Common myeloid progenitor, CD34-positive (primary cell): ENCODE measurements around the gene FAM181A.
A peak's percentile ranks its signal among the peaks of the same experiment; 100 is the strongest.

Experiments used
- CTCF ChIA-PET: fragments of 350-600 bp; sonication (Branson Sonifier 250); formaldehyde crosslinking; loops from one replicate; lab custom pipeline; 2021; ENCODE audit warnings: antibody characterized with exemption; lab: Charles Lee
- POLR2A ChIA-PET: fragments of 350-600 bp; sonication (Branson Sonifier 250); formaldehyde crosslinking; loops from one replicate; lab custom pipeline; 2021; ENCODE audit warnings: antibody characterized with exemption; lab: Charles Lee
- DNase-seq, 3 donors: peaks; one replicate each; pipeline versions ENCODE4 v3.0.0 to v3.0.0-alpha.2; 2013
- H3K27ac ChIP-seq, 2 experiments: 1 replicate in 1 of 2; 2 replicates in 1 of 2; pipeline ENCODE4 v1.7.0; 2013; ENCODE audit warnings: inconsistent platforms in 2 of 2, low read length in 2 of 2, mild to moderate bottlenecking in 2 of 2, low read depth in 1 of 2, moderate library complexity in 1 of 2; ENCODE audit not compliant: severe bottlenecking in 2 of 2, insufficient read depth in 1 of 2, poor library complexity in 1 of 2
- H3K27me3 ChIP-seq, 5 experiments: replicated peaks in 2 of 5; 1 replicate in 3 of 5; 2 replicates in 2 of 5; pipeline versions ENCODE4 v1.6.1 to v1.7.0; 2013; ENCODE audit warnings: low read length in 4 of 5, mild to moderate bottlenecking in 2 of 5, moderate library complexity in 2 of 5, inconsistent platforms in 1 of 5; ENCODE audit not compliant: insufficient read depth in 5 of 5, control insufficient read depth in 4 of 5
- H3K36me3 ChIP-seq, 4 experiments: 1 replicate in 2 of 4; 2 replicates in 2 of 4; pipeline versions ENCODE4 v1.6.1 to v1.7.0; 2013; ENCODE audit warnings: low read length in 3 of 4, control low read depth in 1 of 4, mild to moderate bottlenecking in 1 of 4; ENCODE audit not compliant: control insufficient read depth in 4 of 4, insufficient read depth in 4 of 4
- H3K4me1 ChIP-seq, 4 experiments: 1 replicate in 3 of 4; 2 replicates in 1 of 4; pipeline versions ENCODE4 v1.6.1 to v1.7.1; 2013; ENCODE audit warnings: low read length in 3 of 4, mild to moderate bottlenecking in 3 of 4, control low read depth in 1 of 4, inconsistent platforms in 1 of 4, moderate library complexity in 1 of 4; ENCODE audit not compliant: control insufficient read depth in 4 of 4, insufficient read depth in 4 of 4; ENCODE audit errors: control extremely low read depth in 1 of 4
- H3K4me3 ChIP-seq, 7 experiments: 1 replicate in 4 of 7; 2 replicates in 3 of 7; pipeline versions ENCODE4 v1.5.1 to v1.7.0; 2013; ENCODE audit warnings: mild to moderate bottlenecking in 7 of 7, low read length in 6 of 7, moderate library complexity in 6 of 7, inconsistent platforms in 2 of 7, low read depth in 2 of 7, control low read depth in 1 of 7; ENCODE audit not compliant: insufficient read depth in 4 of 7, control insufficient read depth in 1 of 7; ENCODE audit errors: extremely low read depth in 1 of 7
- H3K9me3 ChIP-seq, 5 experiments: 1 replicate in 4 of 5; 2 replicates in 1 of 5; pipeline versions ENCODE4 v1.6.1 to v1.7.1; 2013; ENCODE audit warnings: low read length in 4 of 5, mild to moderate bottlenecking in 2 of 5, inconsistent platforms in 1 of 5, low read depth in 1 of 5, moderate library complexity in 1 of 5; ENCODE audit not compliant: control insufficient read depth in 4 of 5, insufficient read depth in 2 of 5; ENCODE audit errors: control extremely low read depth in 1 of 5
- WGBS: methylation state at CpG from one replicate; pipeline ENCODE4 v1.1.5; 2013; ENCODE audit not compliant: insufficient coverage; 5-methylcytosine and 5-hydroxymethylcytosine counted together

FAM181A gene

DNA sequence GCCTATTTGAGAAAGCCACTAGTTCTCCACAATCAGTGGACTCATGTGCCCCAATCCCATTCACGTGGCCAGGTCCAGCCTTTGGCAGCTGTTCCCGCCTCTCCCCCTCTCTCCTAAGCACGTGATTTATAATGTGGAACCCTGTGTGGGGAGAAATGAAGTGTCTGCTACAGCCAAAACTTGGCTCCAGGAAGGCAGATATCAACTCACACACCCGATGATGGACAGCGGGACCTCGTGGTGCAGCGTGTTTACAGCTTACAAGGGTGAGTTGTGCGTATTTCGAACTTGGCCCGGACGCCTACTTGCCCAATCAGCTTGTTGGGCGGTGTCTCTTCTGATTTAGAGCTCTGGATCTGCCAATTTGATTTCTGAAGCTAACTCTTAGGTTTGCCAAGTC lies 38.1 kb upstream of the FAM181A start:
- Histone ChIP-seq H3K27me3 (peaks cover 2 to 16% (median 10%) of the 10 kb centered on the region in 5 experiments), H3K36me3 (no peaks in the 10 kb centered on the region), H3K4me3 (no peak overlapping the region), H3K27ac (no peak overlapping the region), H3K4me1 (no peaks in the 10 kb centered on the region), H3K9me3 (peaks cover 0 to 3% (median 0%) of the 10 kb centered on the region in 5 experiments)
- no peak for DNase-seq
- 81% methylated on average over 10 of the region's 12 CpGs for WGBS
- POLR2A ChIA-PET = no interaction called here
- CTCF ChIA-PET = interaction anchor here (0.9 to 8.2 kb wide), 2 partner anchors 14 to 234 kb away, joined by 3 to 55 read pairs; no protein-coding TSS in a partner anchor

DNA sequence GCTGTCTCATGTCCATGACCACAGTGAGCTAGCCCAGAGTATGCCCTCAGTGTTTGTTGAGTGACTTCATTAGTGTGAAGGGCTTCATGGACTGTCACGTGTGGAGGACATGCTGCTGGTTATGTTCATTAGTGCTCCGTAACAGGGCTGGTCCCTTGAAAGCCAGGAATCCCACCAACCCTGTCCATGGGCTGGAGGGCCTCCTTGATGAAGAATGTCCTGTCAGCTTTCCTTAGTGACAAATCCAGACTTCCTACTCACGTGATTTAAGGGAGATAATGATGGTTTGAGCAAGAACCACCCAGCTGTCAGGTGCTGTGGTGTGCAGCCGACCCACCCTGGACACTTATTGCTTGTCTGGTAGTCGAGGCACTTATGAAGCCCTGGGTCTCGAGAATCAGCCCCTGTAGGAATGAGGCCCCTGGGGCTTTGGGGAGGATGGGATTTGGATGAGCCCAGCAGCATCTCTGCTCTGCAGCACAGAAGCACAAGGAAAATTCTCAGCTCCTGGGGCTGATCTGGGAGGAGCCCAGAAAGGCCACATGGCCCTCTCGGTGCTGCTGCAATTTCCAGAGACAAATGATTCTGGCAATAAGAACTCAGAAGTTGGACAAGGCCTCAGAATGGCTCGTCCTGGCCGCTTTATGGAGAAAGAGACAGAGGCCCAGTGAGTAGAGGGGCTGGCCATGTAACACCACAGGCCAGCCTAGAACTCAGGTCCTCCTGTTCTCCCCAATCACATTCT lies 37.2 kb upstream of the FAM181A start:
- POLR2A ChIA-PET = no interaction called here
- CTCF ChIA-PET = interaction anchor here (8.2 kb wide), 1 partner anchor 234 kb away, joined by 55 read pairs; no protein-coding TSS in a partner anchor

DNA sequence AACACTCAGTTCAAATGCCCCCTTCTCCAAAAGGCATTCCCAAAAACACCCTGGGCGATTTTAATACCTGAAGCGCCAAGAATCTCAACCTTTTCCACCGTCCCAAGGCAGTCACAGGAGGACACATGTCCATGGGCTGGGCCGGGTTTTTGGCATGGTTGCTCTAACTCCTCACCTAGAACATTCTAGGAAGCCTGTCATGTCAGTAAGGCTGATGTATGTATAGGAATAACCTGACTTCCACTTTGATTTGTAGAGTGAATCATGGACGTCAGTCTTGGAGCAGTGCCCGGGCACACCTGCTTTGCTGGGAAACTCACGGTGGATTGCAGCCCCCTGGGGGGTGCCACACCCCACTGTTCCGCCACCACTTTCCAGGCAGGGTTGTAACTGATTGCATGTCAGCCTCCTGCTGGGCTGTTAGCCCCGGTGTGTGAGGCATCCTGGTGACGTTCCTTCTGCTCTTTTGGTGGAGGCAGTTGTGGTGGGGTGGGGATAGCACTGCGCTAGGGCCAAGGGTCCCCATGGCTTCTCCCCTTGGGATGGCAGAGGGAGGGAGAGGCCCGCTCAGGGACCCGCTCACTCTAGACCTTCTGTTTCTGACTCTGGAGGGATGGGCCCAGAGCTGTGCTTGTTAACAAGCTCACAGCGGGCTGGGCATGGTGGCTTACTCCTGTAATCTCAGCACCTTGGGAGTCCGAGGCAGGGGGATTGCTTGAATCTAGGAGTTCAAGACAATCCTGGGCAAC lies 35.2 kb upstream of the FAM181A start:
- H3K9me3 ChIP-seq = no peaks in the 10 kb centered on the region
- ChIA-PET POLR2A (no interaction called here), CTCF (interaction anchor here (1.4 to 8.2 kb wide), 2 partner anchors 13 to 236 kb away, joined by 3 to 55 read pairs; no protein-coding TSS in a partner anchor)
- H3K4me1 ChIP-seq = no peaks in the 10 kb centered on the region
- H3K4me3 ChIP-seq = no peak overlapping the region
- H3K27ac ChIP-seq = no peak overlapping the region
- no peaks in the 10 kb centered on the region for H3K36me3 ChIP-seq
- WGBS = 76% methylated on average over 7 of the region's 15 CpGs
- peaks cover 2 to 16% (median 8%) of the 10 kb centered on the region in 5 experiments for H3K27me3 ChIP-seq
- no peak for DNase-seq

More for the DNA sequence above, 37.2 kb upstream of the FAM181A start:
- DNase-seq = no peak
- Histone ChIP-seq H3K36me3 (no peaks in the 10 kb centered on the region), H3K27me3 (peaks cover 2 to 16% (median 10%) of the 10 kb centered on the region in 5 experiments), H3K27ac (no peak overlapping the region), H3K4me1 (no peaks in the 10 kb centered on the region), H3K9me3 (peaks cover 0 to 2% (median 0%) of the 10 kb centered on the region in 5 experiments), H3K4me3 (no peak overlapping the region)
- WGBS = 82% methylated on average over 6 of the region's 9 CpGs

DNA sequence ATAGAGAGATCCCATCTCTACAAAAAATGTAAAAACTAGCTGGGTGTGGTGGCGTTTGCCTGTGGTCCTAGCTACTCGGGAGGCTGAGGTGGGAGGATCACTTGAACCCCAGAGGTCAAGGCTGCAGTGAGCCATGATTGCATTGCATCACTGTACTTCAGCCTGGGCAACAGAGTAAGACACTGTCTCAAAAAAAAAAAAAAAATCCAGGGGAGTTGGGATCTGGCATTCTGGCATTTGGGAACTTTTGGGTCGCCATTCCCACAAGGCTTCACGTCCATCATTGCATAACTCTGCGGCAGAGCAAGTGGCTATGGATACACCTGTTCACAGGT lies 34.7 kb upstream of the FAM181A start:
- DNase-seq = no peak
- H3K27me3 ChIP-seq = peaks cover 0 to 16% (median 8%) of the 10 kb centered on the region in 5 experiments
- H3K36me3 ChIP-seq = no peaks in the 10 kb centered on the region
- POLR2A ChIA-PET = no interaction called here
- H3K9me3 ChIP-seq = no peaks in the 10 kb centered on the region
- no peak overlapping the region for H3K27ac ChIP-seq
- no peaks in the 10 kb centered on the region for H3K4me1 ChIP-seq
- 91% methylated on average over 4 of the region's 5 CpGs for WGBS
- CTCF ChIA-PET = interaction anchor here (1.4 to 8.2 kb wide), 2 partner anchors 13 to 237 kb away, joined by 3 to 55 read pairs; no protein-coding TSS in a partner anchor
- no peak overlapping the region for H3K4me3 ChIP-seq

DNA sequence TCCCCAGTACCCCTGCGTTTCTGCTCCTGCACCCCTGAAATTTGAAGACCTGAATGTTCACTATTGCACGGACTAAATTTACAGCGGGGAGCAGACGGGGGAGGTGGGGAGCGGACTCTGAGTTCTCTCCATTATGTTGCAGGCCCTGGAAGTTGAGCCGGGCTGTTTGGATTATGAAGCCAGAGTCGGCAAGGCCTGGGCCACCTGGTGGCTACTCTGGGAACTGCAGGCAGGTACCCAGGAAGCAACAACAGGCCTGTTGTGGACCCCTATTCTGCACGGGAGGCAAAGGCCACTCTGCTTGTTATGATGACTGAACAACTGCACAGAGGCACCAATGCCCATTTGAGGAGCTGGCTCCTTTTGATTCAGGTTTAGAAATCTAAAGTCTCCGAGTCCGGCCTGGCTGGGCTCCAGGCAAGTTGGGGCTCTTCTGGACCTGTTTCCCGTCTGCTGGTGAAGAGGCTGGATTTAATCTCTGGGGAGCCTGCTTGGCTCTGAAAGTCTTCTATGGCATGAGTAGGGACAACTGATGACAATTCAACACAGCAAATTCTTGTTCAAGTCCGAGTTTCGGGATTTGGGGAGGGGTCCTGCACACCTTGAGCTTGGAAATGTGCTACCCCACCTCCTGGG lies 34.1 kb upstream of the FAM181A start:
- ChIA-PET POLR2A (no interaction called here), CTCF (interaction anchor here (0.8 to 8.2 kb wide), 5 partner anchors 12 to 238 kb away, joined by 3 to 55 read pairs (median 3); no protein-coding TSS in a partner anchor)
- 29% methylated on average over 10 of the region's 13 CpGs for WGBS

DNA sequence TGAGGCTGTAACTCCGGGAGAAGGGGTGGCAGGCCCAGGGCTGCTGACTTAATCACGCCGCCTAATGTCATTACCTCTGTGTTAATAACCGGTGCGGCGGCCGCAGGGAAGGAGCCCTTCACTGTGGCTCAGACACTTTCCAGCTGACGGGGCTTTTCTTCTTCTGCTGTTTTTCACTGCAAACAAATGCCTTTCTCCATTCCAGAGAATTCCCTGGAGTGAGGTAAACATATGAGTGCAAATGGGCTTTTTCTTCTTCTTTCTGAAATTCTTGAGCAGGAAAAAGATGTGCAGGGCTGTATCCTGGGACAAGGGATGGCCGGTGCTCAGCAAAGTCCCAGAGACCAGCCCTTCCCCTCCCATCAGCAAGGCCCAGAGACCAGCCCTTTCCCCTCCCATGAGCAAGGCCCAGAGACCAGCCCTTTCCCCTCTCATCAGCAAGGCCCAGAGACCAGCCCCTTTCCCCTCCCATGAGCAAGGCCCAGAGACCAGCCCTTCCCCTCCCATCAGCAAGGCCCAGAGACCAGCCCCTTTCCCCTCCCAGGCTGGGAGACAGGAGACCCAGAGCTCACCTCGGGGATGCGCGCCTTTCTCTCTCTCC lies 33.4 kb upstream of the FAM181A start:
- ChIA-PET POLR2A (no interaction called here), CTCF (interaction anchor here (0.8 to 8.2 kb wide), 5 partner anchors 11 to 238 kb away, joined by 3 to 55 read pairs (median 3); no protein-coding TSS in a partner anchor)
- DNase-seq = no peak
- H3K4me1 ChIP-seq = no peaks in the 10 kb centered on the region
- no peaks in the 10 kb centered on the region for H3K36me3 ChIP-seq
- no peak overlapping the region for H3K27ac ChIP-seq
- H3K9me3 ChIP-seq = no peaks in the 10 kb centered on the region
- H3K27me3 ChIP-seq = peaks cover 0 to 13% (median 3%) of the 10 kb centered on the region in 5 experiments
- 96% methylated on average over 7 of the region's 12 CpGs for WGBS
- H3K4me3 ChIP-seq = no peak overlapping the region

More for the DNA sequence above, 34.1 kb upstream of the FAM181A start:
- no peaks in the 10 kb centered on the region for H3K9me3 ChIP-seq
- H3K4me1 ChIP-seq = no peaks in the 10 kb centered on the region
- no peak overlapping the region for H3K27ac ChIP-seq
- peak; percentile 40 to 67 (median 56) for DNase-seq
- peaks cover 0 to 14% (median 6%) of the 10 kb centered on the region in 5 experiments for H3K27me3 ChIP-seq
- no peaks in the 10 kb centered on the region for H3K36me3 ChIP-seq
- H3K4me3 ChIP-seq = no peak overlapping the region
